ENCODE results near the gene ORC5.

GRCh38 chr7:104106108-104106905, 101.5 kb downstream of the ORC5 start:
- no peak for TF ChIP-seq TAF1 (IDR thresholded peaks at IDR 0.05; ENCODE audit: borderline replicate concordance, insufficient read depth, low read length)
- no peak for TF ChIP-seq POLR2AphosphoS5 (IDR thresholded peaks at IDR 0.05; ENCODE audit: low read depth, low read length)
- TF ChIP-seq REST (IDR thresholded peaks at IDR 0.05; ENCODE audit: insufficient read depth in 1 of 2, low read depth in 2 of 2, low read length in 2 of 2), result no peak
- TF ChIP-seq SIN3A (IDR thresholded peaks at IDR 0.05; ENCODE audit: borderline replicate concordance, insufficient read depth, low read length), result no peak

Measured in PFSK-1 (cell line).